Endothelial cell of umbilical vein (primary cell): ENCODE measurements around the gene LPIN1. TPM values are rescaled to one million over a fixed set of nuclear protein-coding genes. Genes with fewer than 3 reads are reported as not detected.

Source experiments
- BruUV-seq: library from RNA; stranded (reverse); fragments of 400-500 nt; replicated peaks from 2 replicates; lab custom pipeline; 2021; lab: Mats Ljungman, UMichigan
- CTCF ChIA-PET: fragments of 300-600, 350-600 bp; sonication (Branson Sonifier 250); formaldehyde crosslinking; loops from one replicate; lab custom pipeline; 2021; ENCODE audit warnings: antibody characterized with exemption, inconsistent platforms; lab: Charles Lee
- POLR2A ChIA-PET: fragments of 300-600, 350-600 bp; sonication (Branson Sonifier 250); formaldehyde crosslinking; loops from one replicate; lab custom pipeline; 2021; ENCODE audit warnings: antibody characterized with exemption, inconsistent platforms; lab: Charles Lee
- DNase-seq: peaks from one replicate; pipeline ENCODE4 v3.0.0-alpha.2; 2011; ENCODE audit warnings: low read depth, low spot score
- FAIRE-seq: peaks from 2 replicates; lab custom pipeline; 2011; peaks lifted over from hg19 to GRCh38; lab: Jason Lieb, UNC
- H2AFZ ChIP-seq: 2 replicates; pipeline ENCODE4 v1.6.0; 2012; ENCODE audit warnings: low read depth, low read length, control low read depth, inconsistent platforms
- H3K27ac ChIP-seq: 2 replicates; pipeline ENCODE4 v1.5.1; 2011; ENCODE audit warnings: low read depth, mild to moderate bottlenecking, control low read depth, low read length, moderate library complexity; ENCODE audit not compliant: insufficient read depth
- H3K27me3 ChIP-seq, 2 experiments: 2 replicates each; pipeline versions ENCODE4 v1.6.0 to v1.6.1; 2011; ENCODE audit warnings: low read length in 2 of 2, mixed read lengths in 1 of 2; ENCODE audit not compliant: control insufficient read depth in 2 of 2, insufficient read depth in 2 of 2
- H3K36me3 ChIP-seq, 2 experiments: 2 replicates in 1 of 2; 3 replicates in 1 of 2; pipeline ENCODE4 v1.5.1; 2011; ENCODE audit warnings: low read length in 2 of 2, mild to moderate bottlenecking in 1 of 2, moderate library complexity in 1 of 2; ENCODE audit not compliant: control insufficient read depth in 2 of 2, insufficient read depth in 2 of 2; ENCODE audit errors: extremely low read depth in 1 of 2
- H3K4me1 ChIP-seq: 3 replicates; pipeline ENCODE4 v1.5.1; 2011; ENCODE audit warnings: mild to moderate bottlenecking, low read length; ENCODE audit not compliant: control insufficient read depth, insufficient read depth; ENCODE audit errors: extremely low read depth
- H3K4me2 ChIP-seq: 2 replicates; pipeline ENCODE4 v1.6.1; 2011; ENCODE audit warnings: low read length, control low read depth, mixed read lengths; ENCODE audit not compliant: insufficient read depth
- H3K4me3 ChIP-seq, 3 experiments: fragments of 200-600 bp in 1 of 3; sonication (generic), shearing (Covaris generic) in 1 of 3; replicated peaks in 1 of 3; 2 replicates each; pipeline ENCODE4 v1.5.1; 2011 to 2016; ENCODE audit warnings: control low read depth in 3 of 3, low read length in 3 of 3, mild to moderate bottlenecking in 2 of 3, inconsistent platforms in 1 of 3, low read depth in 1 of 3, moderate library complexity in 1 of 3; ENCODE audit not compliant: insufficient read depth in 1 of 3
- H3K79me2 ChIP-seq: 2 replicates; pipeline ENCODE4 v1.6.0; 2012; ENCODE audit warnings: low read length, inconsistent platforms; ENCODE audit not compliant: control insufficient read depth, insufficient read depth
- H3K9ac ChIP-seq: replicated peaks from 2 replicates; pipeline ENCODE3; 2011; ENCODE audit warnings: low read length, control low read depth; ENCODE audit not compliant: insufficient read depth; ENCODE audit errors: extremely low read depth
- H3K9me1 ChIP-seq: replicated peaks from 3 replicates; pipeline ENCODE4 v1.6.0; 2011; ENCODE audit warnings: mild to moderate bottlenecking, low read length; ENCODE audit not compliant: control insufficient read depth, insufficient read depth; ENCODE audit errors: extremely low read depth
- H3K9me3 ChIP-seq: replicated peaks from 2 replicates; pipeline ENCODE4 v1.5.1; 2012; ENCODE audit warnings: low read length, inconsistent platforms; ENCODE audit not compliant: control insufficient read depth, insufficient read depth
- H4K20me1 ChIP-seq: replicated peaks from 2 replicates; pipeline ENCODE3; 2011; ENCODE audit warnings: mild to moderate bottlenecking, low read length; ENCODE audit not compliant: control insufficient read depth, insufficient read depth; ENCODE audit errors: extremely low read depth
- EZH2 ChIP-seq: IDR thresholded peaks from 2 replicates; pipeline ENCODE4 v1.6.1; 2012; ENCODE audit warnings: borderline replicate concordance, low read depth, mild to moderate bottlenecking, moderate library complexity, low read length, inconsistent platforms; ENCODE audit not compliant: severe bottlenecking
- FOS ChIP-seq: IDR thresholded peaks from 2 replicates; pipeline ENCODE4 v1.6.1; 2011; ENCODE audit warnings: mild to moderate bottlenecking, low read length, moderate library complexity, borderline replicate concordance; ENCODE audit not compliant: insufficient read depth
- GATA2 ChIP-seq: IDR thresholded peaks from 2 replicates; pipeline ENCODE4 v1.7.0; 2011; ENCODE audit warnings: low read depth, mild to moderate bottlenecking, moderate library complexity, mixed read lengths, low read length; ENCODE audit not compliant: insufficient read length, insufficient read depth
- JUN ChIP-seq: IDR thresholded peaks from 2 replicates; pipeline ENCODE4 v1.6.1; 2011; ENCODE audit warnings: borderline replicate concordance, low read depth; ENCODE audit not compliant: insufficient read length, insufficient read depth
- MYC ChIP-seq: IDR thresholded peaks from one replicate; pipeline ENCODE4 v1.6.1; 2011; ENCODE audit warnings: mild to moderate bottlenecking, low read depth, low read length
- POLR2A ChIP-seq: IDR thresholded peaks from 2 replicates; pipeline ENCODE4 v1.6.1; 2012; ENCODE audit warnings: low read depth, mild to moderate bottlenecking, control low read depth, low read length
- POLR2AphosphoS5 ChIP-seq: IDR thresholded peaks from 2 replicates; pipeline ENCODE4 v1.6.1; 2012; ENCODE audit warnings: low read depth, mild to moderate bottlenecking, control low read depth, low read length, moderate library complexity; ENCODE audit not compliant: insufficient read depth
- dilution Hi-C: fragments of 300-500 bp; cut with MboI; formaldehyde crosslinking; loops from one replicate; pipeline ENCODE4 v1.15.0; 2019; ENCODE audit warnings: low sequenced_read_pairs; ENCODE audit not compliant: extremely low pct_ligation_motif_present
- intact Hi-C: fragments of 100-400 bp; cut with micrococcal nuclease; formaldehyde crosslinking; loops from one replicate; pipeline ENCODE4 v1.10.0; 2022
- polyA plus RNA-seq, 4 experiments: library from polyadenylated mRNA; depleted of rRNA in 3 of 4; stranded (reverse) in 3 of 4; unstranded in 1 of 4; fragments of >200 nt; gene quantifications; 2 replicates each; pipeline versions ENCODE4 v1.2.1 to v1.2.3, GENCODE V29; 2011 to 2012; ENCODE audit warnings: missing spikeins in 1 of 4
- total RNA-seq: library from RNA; stranded (reverse); gene quantifications from 2 replicates; pipeline ENCODE4 v1.2.3, GENCODE V29; 2021
- TF ChIP-seq, protein P1 (sequence below): IDR thresholded peaks from 2 replicates; pipeline ENCODE4 v1.6.1; 2011; ENCODE audit not compliant: insufficient read depth, insufficient read length
- TF ChIP-seq, protein P2 (sequence below), 2 donors: IDR thresholded peaks; 1 replicate in 1 of 2; 2 replicates in 1 of 2; pipeline ENCODE4 v1.5.1; 2011; ENCODE audit warnings: low read length in 2 of 2, mild to moderate bottlenecking in 2 of 2, moderate library complexity in 2 of 2, control low read depth in 1 of 2, inconsistent platforms in 1 of 2, low read depth in 1 of 2; ENCODE audit not compliant: insufficient read depth in 1 of 2; ENCODE audit errors: extremely low read depth in 1 of 2

LPIN1 gene
- total and polyA plus RNA-seq, 2 donors (not counting 3 experiments of a cell fraction or from before 2014, with no cell fraction given), result 26.6 to 80.4 TPM

DNA sequence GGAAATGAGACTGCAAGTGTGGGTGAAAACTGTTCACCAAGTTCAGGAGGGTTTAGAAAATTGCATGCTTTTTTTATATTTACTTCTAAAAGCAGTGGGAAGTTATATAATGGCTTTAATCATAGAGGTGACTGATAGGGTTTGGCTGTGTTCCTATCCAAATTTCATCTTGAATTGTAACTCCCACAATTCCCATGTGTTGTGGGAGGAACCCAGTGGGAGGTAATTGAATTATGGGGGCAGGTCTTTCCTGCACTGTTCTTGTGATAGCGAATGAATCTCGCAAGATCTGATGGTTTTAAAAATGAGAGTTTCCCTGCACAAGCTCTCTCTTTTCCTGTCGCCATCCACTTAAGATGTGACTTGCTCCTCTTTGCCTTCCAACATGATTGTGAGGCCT lies 40.7 kb upstream of the LPIN1 start:
- Histone ChIP-seq H2AFZ (no peak overlapping the region), H4K20me1 (no peaks in the 10 kb centered on the region), H3K4me1 (peaks cover 4% of the 10 kb centered on the region), H3K4me2 (no peak overlapping the region), H3K27ac (no peak overlapping the region), H3K79me2 (no peaks in the 10 kb centered on the region), H3K9me1 (no peaks in the 10 kb centered on the region), H3K4me3 (no peak overlapping the region), H3K27me3 (no peaks in the 10 kb centered on the region), H3K9ac (no peak overlapping the region), H3K36me3 (no peaks in the 10 kb centered on the region), H3K9me3 (no peaks in the 10 kb centered on the region)
- DNase-seq, result no peak
- CTCF ChIA-PET, result interaction anchor here (0.8 to 1.5 kb wide), 3 partner anchors 9 to 33 kb away, joined by 3 to 4 read pairs (median 3); no protein-coding TSS in a partner anchor
- FAIRE-seq, result no peak
- BruUV-seq, result no TSS peak
- dilution Hi-C loops, result no loop called here
- POLR2A ChIA-PET, result no interaction called here
- TF ChIP-seq, protein P1, sequence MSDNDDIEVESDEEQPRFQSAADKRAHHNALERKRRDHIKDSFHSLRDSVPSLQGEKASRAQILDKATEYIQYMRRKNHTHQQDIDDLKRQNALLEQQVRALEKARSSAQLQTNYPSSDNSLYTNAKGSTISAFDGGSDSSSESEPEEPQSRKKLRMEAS, result no peak
- no peak for TF ChIP-seq GATA2
- TF ChIP-seq MYC, result no peak
- no peak for TF ChIP-seq FOS
- TF ChIP-seq JUN, result no peak
- TF ChIP-seq POLR2AphosphoS5, result no peak
- TF ChIP-seq EZH2, result no peak
- TF ChIP-seq, protein P2, sequence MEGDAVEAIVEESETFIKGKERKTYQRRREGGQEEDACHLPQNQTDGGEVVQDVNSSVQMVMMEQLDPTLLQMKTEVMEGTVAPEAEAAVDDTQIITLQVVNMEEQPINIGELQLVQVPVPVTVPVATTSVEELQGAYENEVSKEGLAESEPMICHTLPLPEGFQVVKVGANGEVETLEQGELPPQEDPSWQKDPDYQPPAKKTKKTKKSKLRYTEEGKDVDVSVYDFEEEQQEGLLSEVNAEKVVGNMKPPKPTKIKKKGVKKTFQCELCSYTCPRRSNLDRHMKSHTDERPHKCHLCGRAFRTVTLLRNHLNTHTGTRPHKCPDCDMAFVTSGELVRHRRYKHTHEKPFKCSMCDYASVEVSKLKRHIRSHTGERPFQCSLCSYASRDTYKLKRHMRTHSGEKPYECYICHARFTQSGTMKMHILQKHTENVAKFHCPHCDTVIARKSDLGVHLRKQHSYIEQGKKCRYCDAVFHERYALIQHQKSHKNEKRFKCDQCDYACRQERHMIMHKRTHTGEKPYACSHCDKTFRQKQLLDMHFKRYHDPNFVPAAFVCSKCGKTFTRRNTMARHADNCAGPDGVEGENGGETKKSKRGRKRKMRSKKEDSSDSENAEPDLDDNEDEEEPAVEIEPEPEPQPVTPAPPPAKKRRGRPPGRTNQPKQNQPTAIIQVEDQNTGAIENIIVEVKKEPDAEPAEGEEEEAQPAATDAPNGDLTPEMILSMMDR (IDR thresholded peaks at IDR 0.05; ENCODE audit: extremely low read depth in 1 of 2, insufficient read depth in 1 of 2, low read depth in 1 of 2, low read length in 2 of 2), result no peak
- no peak for TF ChIP-seq POLR2A
- intact Hi-C loops, result no loop called here
